Smooth muscle cell of the brain vasculature (primary cell): ENCODE data around the gene CTNNA1.
"Not testable (repeated sequence)": the region's sequence is repeated elsewhere in the genome, so short reads cannot be mapped to it uniquely, and the experiment has no call there.

Experiments
- DNase-seq: peaks from one replicate; pipeline ENCODE4 v3.0.0-alpha.2; 2012; ENCODE audit warnings: low read depth, low spot score

The CTNNA1 gene

DNA sequence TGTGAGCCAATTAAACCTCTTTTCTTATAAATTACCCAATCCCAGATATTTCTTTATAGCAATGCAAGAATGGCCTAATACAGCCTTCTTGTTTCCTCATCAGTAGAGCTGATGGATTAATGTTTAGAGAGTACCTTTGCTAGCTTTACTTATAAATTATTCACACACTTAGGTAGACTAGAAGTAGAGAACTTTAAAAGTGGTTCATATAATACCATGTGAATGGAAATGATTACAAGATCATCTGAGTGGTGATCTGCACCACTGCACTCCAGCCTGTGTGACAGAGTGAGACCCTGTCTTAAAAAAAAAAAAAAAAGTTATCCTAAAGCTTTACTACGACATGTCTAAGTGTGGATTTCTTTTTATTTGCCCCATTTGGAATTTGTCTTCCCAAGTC is 145.1 kb downstream of the CTNNA1 start:
- DNase-seq = no peak

DNA sequence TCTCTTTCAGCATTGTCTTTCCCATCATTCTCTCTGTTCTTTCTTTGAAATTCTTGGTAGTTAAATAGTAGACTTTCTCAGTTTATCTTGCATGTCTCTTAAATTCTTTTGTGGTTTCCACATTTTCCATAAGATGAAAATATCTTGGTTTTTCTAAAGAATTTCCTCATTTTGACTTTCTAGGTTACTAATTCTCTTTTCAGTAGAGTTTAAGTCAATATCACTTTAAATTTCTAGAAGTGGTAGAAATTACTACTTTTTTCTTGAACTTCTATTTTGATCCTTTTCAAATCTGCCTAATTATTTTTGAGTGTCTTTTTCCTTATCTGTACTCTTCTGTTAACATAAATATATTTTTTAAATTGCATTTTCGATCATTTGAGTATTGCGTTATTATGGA is 145.5 kb downstream of the CTNNA1 start:
- no peak for DNase-seq

DNA sequence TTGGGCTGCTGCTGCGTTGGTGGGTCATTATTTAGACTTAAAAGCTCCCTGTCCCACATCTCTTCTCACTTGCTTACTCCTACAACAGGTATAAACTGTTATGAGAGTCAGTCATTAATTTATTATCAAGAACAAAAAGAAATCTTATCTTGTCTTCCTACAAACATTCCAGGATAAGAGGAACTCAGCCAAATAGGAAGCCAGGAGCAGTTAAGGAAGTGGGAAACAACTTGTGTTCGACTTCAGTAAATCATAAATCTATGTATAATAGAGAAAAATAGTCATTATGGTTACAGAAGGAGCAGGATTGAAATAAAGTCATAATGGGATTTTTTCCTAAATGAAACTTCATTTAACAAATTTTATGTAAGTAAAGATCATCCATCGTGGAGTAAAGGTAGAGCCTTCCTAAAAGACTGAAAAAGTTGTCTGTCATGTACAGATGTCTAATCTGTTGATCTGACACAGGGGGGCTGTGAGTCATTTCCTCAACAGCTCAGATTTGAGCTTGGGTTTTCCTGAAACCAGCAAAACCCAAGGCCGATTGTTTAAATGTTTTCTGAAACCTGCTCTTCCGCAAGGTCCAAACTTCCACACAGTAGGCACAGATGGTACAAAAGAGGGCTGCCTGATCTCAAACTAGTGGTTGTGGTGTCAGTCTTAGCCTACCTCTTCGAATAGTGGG is 147.2 kb downstream of the CTNNA1 start:
- DNase-seq = peak; percentile 62

DNA sequence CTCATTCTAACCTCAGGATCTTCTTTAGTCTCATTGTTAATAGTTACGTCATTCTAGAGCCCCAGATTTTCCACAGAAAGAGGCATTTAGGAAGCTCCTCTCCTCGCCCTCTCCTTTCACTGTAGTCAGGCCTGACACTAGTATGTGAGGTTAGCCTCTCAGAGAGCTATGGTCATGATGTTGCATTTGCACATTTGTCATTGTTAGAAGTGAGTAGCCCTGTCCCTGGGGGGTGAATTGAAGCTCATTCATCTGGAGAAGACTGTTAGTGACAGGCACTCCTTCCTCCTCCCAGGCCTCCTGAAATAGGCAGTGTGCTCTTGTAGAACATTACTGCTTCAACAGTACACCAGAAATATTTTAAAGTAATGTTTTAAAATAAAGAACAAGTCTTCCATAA is 148.5 kb downstream of the CTNNA1 start:
- no peak for DNase-seq

DNA sequence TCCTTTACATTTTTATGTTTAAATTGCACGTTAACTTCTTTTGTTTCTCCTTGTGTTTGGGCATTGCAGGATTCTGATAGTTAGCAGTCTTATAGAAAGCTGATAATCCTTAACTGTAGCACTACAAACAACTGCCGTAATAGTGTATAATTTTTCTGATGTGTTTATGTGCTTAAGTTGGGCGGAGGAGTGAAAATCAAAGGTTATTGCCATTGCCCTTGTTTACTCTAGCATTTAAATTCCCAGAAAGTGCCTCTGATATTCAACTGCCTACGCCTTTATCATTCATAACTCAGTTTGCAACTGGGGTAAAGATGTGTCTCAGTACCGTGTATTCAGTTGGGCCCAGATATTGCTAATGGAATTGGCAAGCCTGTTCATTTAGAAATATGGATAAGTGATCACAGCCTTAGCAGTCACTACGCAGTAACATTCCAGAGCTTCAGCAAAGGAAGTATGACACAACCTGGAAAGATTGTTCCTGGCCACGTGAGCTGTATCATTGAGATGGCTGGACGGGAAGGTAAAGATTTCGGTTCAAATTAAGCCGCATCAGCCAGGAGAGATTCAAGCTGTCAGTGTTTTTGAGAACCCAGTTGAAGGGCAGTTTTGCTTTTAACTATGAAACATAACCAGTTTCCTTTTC is 150.0 kb downstream of the CTNNA1 start:
- DNase-seq = no peak

DNA sequence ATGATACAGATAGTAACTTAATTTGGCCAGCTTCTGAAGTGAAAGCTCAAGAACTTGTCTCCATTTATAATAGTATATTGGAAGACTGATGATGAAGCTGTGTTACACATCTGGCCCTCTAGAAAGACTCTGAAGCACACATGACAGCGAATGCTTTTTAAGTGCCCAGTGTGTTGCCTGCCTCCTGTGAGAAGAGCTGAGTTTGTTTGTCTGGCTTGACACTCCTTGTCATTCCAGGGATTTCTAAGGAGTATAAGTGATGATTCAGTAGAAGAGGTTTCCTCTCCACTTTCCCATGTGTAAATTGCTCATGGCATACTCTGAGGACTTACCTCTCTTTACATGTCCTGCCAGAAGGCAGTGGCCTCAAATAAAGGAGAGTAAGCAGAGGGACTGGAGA is 152.3 kb downstream of the CTNNA1 start:
- peak; percentile 43 for DNase-seq

DNA sequence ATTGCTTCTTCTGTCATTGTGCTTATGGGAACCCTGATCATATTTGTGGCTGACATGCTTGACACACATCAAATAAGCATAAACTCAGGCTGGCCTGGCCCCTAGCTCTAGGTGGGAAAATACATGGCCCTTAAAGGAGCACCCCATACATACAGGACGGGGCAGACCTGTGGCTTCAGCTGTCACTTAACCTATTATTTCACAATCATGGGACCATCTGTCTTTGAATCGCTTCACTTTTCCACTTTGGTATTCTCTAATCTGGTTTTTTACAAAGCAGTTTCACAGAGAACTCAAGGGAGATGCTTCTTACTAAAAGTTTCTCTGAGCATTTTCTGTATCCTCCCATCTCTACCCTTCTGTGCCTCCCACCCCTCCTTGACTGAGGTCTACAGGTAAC is 156.5 kb downstream of the CTNNA1 start:
- no peak for DNase-seq

DNA sequence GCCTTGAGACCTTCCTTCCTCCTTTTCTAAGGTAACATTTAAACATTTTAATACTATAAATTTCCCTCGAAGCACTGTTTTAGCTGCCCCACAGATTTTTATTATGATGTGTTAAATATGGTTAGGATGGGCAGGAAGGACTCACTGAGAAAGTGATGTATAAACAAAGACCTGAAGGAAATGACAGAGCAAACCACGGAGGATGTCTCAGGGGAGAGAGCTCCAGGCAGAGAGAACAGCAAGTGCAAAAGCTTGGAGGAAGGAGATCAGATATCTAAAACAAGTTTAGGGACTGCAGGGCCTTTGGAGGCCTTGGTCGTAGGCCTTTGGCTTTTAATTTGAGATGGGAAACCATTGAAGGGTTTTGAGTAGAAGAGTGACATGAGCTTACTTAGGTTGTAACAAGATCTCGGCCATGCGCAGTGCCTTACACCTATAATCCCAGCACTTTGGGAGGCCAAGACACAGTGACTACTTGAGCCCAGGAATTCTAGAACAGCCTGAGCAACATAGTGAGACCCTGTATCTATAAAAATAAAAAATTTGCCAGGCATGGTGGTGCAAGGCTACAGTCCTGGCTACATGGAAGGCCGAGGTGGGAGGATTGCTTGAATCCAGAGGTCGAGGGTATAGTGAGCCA is 157.4 kb downstream of the CTNNA1 start:
- DNase-seq = no peak

DNA sequence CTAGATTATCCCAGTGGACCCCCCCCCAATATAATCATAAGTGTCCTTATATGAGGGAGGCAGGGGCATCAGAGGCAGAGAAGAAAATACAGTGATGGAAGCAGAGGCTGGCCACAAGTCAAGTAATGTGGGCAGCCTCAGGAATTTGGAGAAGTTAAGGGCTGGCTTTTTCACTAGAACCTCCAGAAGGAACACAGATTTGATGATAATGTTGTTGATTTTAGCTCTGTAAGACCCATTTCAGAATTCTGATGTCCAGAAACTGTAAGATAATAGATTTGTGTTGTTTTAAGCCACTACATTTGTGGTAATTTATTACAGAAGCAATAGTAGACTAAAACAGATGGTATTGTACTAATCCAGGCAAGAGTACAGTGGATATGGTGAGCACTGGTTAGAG is 158.2 kb downstream of the CTNNA1 start:
- DNase-seq = no peak

DNA sequence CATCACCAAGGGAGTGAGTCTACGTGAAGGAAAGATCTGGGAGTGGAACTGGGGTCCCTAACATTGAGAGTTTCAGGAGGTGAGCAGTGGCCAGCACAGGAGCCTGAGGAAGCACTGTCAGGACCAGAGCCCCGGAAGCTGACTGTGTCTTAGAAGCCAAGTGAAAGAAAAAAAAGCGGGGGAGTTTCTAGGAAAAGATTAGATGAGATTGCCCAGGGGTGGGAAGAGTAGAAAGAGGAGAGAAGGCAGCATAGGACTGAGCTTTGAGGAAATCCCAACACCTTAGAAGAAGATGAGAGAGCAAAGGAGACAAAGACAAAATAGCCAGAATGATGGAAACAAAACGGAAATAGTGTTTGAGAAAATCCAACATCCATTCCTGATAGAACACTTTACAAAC is 158.9 kb downstream of the CTNNA1 start:
- no peak for DNase-seq

DNA sequence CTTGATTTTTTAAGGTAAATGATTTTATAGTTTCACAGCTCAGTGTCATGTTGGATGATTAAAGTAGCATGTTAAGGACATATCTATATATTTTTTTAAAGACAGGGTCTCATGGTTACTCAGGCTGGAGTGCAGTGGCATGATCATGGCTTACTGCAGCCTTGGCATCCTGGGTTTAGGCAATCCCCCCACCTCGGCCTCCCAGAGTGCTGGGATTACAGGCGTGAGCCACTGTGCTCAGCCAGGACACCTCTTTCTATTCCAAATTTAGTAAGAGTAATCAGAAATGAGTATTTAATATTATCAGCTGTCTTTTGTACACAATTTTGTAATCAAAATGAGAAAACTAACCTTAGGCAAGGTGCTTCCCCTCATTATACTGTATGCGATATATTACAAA is 160.5 kb downstream of the CTNNA1 start:
- DNase-seq = no peak

DNA sequence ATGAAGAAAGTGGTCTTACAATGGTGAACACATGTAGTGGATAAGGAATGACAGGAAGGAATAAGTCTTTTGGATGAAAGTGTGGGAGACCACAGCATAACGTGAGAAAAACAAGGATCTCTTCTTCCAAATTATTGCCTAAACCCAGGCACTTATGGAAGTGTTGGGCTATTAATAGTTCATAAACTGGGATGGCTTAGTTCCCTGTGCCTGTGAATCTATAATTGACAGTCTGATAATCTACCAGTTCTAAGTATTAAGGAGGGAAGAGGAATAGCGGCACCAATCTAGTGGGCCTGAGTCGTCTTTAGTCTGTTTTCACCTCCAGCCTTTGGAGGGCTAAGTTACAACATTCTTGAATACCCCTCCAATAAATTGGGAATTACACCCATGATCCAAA is 161.1 kb downstream of the CTNNA1 start:
- no peak for DNase-seq

DNA sequence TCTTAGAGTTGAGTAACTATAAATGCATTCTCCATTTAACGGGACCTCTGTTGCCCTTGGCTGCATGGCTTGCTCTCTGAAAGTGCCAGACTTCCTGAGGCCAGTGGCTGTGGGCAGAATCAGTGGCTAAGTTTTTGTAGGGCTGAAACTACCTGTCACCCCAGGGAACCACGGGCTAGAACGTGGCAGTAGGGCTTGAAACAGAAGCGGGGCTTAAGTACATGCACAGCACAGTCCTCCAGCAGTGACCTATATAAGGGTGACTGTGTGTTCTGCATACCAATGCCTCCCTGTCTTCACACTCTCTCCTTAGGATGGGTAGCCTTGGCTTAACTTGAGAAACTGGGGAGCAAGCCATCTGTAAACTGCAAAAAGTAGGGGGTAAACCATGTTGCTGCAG is 165.5 kb downstream of the CTNNA1 start:
- no peak for DNase-seq

DNA sequence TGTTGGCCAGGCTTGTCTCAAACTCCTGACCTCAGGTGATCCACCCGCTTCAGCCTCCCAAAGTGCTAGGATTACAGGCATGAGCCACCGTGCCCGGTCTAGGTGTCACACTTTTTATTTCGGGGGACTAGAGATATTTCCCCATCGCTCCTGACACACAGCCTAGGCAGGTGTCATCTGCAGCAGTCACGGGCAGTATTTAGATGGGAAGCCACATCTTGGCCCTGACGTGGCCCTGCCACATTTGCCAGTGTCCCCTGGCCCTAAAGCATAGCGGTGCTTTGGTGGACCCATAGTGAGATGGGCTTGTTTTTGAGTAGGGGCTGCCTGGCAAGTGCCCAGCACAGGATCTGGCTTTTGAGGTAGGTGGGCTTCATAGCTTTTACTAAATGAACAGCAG is 167.0 kb downstream of the CTNNA1 start:
- no peak for DNase-seq

DNA sequence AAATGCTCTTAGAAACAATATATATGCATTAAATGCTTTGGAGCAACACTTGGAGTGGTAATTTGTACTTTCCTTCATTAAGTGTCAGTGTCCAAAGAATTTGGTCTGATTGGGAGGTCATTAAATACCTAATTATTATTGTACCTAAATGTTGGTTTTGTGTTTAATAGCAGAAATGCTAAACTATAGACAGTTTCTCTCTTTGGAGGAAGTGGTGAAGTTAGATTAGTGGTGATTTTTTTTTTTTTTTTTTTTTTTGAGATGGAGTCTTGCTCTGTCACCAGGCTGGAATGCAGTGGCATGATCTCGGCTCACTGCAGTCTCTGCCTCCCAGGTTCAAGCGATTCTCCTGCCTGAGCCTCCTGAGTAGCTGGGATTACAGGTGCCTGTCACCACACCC is 168.1 kb downstream of the CTNNA1 start:
- not testable (repeated sequence) for DNase-seq

DNA sequence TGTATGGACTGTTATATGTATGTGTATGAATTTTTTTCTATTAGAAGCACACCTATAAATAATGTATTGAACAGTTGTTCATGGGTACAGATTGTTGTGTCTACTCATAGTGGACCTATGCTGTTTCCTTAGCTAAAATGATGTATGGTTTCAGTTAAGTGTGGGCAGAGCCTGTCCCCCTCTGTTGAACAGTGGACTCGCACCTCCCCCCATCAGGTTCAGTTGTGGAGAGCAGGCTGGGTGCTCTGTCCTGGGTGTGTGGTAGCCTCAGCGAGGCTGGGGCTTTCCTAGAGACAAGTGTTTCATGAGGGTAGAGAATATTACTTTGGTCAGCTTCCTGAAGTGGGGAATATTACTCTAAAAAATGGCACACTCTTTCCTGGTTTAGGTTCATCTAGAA is 169.3 kb downstream of the CTNNA1 start:
- DNase-seq = no peak

DNA sequence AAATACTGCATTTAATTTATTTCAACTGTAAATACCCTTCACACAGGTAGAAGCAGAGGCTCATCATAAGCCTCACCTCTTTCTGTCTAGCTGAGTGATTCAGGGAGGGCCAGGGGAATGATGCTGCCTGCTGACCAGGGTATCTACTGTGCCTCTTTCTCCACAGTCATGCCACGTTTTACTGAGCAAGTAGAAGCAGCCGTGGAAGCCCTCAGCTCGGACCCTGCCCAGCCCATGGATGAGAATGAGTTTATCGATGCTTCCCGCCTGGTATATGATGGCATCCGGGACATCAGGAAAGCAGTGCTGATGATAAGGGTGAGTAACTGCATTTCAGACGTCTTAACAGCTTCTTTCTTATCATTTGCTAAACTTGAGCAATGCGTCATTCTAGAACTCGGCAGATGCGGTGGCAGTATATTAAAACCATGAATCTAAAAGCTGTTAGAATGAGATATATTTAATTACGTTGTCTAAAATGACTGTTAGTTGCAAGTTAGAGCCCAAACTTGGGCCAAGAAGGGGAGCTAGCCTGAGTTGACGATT is 171.9 kb downstream of the CTNNA1 start:
- no peak for DNase-seq

DNA sequence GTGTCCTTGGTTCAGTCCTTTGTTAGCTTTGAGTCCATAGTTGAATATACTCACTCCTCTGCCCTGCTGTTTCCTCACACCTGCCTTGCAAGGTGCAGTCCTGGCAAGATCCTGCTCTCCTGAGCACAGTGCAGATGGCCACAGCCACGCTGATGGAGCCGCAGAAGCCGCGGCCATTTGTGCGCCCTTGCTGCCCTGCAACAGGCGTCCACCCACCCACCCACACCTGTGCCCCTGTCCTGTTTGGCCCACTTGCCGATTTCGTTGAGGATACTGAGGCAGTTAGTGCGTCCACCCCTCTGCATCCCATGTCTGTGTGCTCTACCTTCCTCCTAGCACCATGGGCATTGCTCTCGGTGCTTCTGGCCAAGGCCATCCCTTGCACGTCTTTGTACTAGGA is 173.0 kb downstream of the CTNNA1 start:
- DNase-seq = no peak

DNA sequence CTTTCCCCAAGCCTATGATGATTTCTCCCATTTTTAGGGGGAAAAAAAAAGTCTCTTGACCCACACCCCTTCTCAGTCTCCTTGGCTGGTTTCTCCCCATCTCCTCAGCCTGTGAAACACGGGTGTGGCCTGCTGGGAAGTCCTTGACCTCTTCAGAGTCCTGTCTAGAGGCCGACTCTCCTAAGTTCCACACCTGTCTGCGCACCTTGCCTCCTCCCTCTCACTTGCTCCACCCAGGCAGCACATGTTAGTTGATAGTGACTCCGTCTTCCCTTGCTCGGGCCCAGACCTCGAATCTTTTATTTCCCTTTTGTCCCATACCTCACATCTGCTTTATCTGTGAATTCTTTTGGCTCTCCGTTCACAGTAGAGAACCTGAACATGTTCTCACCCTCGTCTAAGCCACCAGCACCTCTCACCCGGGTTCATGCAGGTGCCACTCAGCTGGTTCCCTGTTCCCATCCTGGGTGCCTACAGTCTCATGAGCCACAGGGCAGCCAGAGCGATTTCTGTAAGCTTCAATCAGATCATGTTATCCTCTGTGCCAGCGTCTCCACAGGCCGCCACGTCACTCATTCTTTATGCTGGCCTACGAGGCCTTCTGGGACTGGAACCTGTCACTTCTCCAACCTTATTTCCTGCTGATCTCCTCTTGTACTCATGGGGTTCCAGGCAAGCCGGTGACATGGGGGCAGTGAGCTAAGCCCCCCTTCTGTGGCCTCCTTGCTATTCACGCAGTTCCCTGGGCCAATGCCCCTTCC is 173.6 kb downstream of the CTNNA1 start:
- no peak for DNase-seq

DNA sequence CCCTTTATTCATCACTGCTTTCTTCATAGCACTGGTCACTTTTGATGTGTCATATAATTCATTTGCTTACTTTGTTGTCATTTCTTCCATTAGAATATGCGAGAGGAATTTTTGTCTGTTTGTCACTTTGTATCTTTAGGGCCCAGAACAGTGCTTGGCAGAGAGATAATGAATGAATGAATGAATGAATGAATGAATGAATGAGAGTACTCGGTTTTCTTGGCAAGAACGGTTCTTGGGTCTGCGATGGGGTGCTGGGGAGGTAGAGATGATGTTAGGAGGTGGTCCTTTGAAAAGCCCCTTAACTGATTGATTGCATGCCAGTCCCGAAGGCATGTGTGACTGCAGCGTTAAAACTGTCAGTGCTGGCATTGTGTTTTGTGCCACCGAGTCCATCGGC is 174.3 kb downstream of the CTNNA1 start:
- no peak for DNase-seq

DNA sequence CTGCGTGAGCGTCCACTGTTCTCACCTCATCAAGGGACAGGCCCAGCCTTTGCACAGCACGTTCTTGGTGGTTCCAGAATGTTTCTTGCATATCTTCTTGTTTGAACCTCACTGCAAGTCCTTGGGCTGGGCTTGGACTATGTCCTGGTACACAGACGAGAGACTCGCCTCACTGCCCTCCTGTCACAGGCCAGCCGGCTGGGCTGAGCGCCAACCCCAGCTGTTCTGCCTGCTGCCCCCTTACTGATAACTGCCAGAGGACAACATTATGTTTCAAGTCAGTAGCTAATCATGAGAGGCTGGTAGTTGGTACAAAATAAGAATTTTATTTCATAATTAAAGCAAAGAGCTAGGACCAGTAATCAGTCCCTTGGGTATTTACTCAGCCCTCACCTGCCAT is 174.8 kb downstream of the CTNNA1 start:
- no peak for DNase-seq

DNA sequence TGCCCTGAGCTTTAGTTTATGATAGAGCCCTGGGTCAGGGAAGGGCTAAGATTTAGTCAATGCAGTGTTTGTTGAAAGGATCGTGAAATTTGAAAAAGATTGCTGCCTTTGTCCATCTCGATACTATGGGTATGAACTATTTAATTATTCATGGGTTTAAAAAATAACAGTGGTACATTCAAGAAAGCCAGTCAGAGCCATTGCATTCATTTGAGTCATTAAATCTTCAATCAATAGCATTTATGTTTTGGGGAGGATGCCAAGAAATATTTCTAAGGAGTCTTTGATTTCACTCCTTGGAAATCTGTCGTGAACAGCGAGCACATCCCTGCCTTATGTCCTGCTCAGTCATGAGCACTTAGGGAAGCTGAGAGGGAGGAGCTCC is 176.3 kb downstream of the CTNNA1 start:
- no peak for DNase-seq
